Measurements from ENCODE around the gene HPS1. TPM values are rescaled to one million over a fixed set of nuclear protein-coding genes. Genes with fewer than 3 reads are reported as not detected.

HPS1 gene
- 10 to 100 TPM; 26.3 to 40.6 (median 27.9) TPM for total RNA-seq

DNA sequence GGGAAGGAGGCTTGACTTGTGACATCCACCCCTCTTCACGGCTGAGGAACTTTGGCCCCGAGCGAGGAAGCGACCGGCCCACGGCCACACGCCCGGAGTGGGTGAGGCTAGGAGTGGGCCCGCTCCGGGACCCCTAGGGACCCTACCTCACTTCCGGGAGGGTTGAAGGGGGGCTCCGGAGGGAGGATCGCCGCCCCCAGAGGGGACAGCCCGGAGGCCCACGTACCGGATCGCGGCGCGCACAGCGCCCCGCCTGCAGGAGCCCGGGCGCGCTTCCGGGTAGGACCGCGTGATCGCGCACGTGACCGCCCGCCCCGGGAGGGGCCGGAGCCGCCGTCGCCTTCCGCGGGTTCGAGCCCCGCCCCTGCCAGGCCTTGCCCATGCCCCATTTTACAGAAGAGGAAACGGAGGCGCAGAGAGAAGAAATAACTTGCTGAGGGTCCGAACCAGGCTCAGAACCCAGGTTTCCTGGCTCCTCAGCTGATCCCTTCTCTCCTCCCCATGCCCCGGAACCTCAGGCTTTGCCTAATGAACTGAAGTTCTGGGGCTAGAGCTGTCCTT, at the start of gene HPS1:
TSS of gene HPS1 (minus strand) at position 275 of the 561 bp plus-strand sequence. CDS start 3,695 bp downstream, outside the sequence.
- Histone ChIP-seq H3K4me3 (peak within 1 kb of the TSS; percentile 68 to 92 (median 91)), H3K4me1 (peaks cover 4 to 31% (median 15%) of the 10 kb centered on the region in 3 donors), H3K27ac (peak within 1 kb of the TSS; percentile 87 to 96 (median 94)), H3K36me3 (peaks cover 3 to 36% (median 13%) of the 10 kb centered on the region in 3 donors), H3K27me3 (no peaks in the 10 kb centered on the region), H3K9me3 (no peaks in the 10 kb centered on the region)
- intact Hi-C loops (cut with DNase I), result no loop called here
- TF ChIP-seq POLR2A (IDR thresholded peaks at IDR 0.05) (peak in 3 of 4 donors; percentile 59 to 94 (median 82)), CTCF (IDR thresholded peaks at IDR 0.05) (peak in 1 of 6 experiments; percentile 35)
- DNase-seq, result no peak
- WGBS, 2 donors, result 100% methylated on average over 1 of the region's 47 CpGs; no CpG with 5 or more reads in 1 of the 2 donors

- no peaks in the 10 kb centered on the region for H3K36me3 ChIP-seq
- WGBS, 2 donors, result 70 to 74% methylated on average over 1 of the region's 1 CpG
- intact Hi-C loops (cut with DNase I), result no loop called here
These were observed 46.0 kb upstream of the HPS1 start for GRCh38 chr10:98492763-98493162.

DNA sequence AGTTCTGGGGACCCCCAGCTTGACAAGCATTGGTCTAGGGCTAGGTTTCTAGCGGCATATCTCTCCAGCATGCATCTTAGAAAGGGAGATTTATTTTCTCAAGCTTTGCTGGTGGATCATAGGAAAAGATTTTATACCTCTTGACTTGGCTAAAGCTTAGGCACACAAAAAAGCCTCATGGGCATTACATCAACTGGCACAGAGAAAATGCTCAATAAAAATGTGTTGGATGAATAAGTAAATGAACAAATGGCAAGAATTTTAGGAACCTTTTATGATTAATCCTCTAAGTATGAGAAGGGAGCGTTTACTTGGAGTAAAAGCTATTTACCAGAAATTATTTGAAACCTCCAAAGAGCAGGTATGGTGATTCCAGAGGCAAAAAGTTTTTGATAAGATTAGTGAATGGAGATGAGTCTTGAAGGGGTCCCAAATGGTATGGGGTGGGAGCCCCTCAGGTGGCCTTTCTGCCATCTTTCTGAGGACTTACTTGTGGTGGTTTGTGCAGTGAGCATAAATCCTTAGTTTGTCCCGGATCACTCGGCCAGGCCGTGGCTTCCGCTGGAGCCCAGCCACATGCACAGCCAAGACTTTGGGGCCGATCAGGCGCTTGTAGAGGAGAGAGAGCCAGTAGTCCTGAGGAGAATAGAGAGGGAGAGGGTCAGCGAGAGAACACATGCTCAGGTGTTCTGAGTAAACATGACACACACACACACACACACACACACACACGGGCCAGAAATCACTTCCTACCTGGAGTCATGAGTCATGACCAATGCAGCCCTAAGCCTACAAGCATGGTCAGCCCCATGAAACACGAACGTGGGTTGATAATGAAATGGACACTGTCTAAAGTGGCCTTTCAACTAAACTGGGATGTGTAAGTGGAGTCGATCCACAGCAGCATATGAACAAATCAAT, 43.1 kb upstream of the HPS1 start:
- Histone ChIP-seq H3K27me3 (no peaks in the 10 kb centered on the region), H3K27ac (no peak overlapping the region), H3K9me3 (no peaks in the 10 kb centered on the region), H3K4me1 (no peaks in the 10 kb centered on the region), H3K36me3 (no peaks in the 10 kb centered on the region), H3K4me3 (no peak overlapping the region)
- DNase-seq, result no peak
- 65 to 74% methylated on average over 13 of the region's 13 CpGs for WGBS, 2 donors
- TF ChIP-seq POLR2A (IDR thresholded peaks at IDR 0.05) (no peak), CTCF (IDR thresholded peaks at IDR 0.05) (no peak)
- intact Hi-C loops (cut with DNase I), result no loop called here

More at GRCh38 chr10:98492763-98493162, 46.0 kb upstream of the HPS1 start:
- Histone ChIP-seq H3K27ac (no peak overlapping the region), H3K4me1 (no peaks in the 10 kb centered on the region), H3K9me3 (no peaks in the 10 kb centered on the region), H3K27me3 (no peaks in the 10 kb centered on the region), H3K4me3 (no peak overlapping the region)
- no peak for DNase-seq
- TF ChIP-seq CTCF (IDR thresholded peaks at IDR 0.05), result no peak
- TF ChIP-seq POLR2A (IDR thresholded peaks at IDR 0.05), result no peak

GRCh38 chr10:98488669-98489430, 42.1 kb upstream of the HPS1 start:
- H3K4me3 ChIP-seq, result no peak overlapping the region
- no peaks in the 10 kb centered on the region for H3K9me3 ChIP-seq
- no peak for TF ChIP-seq CTCF (IDR thresholded peaks at IDR 0.05)
- no peak for TF ChIP-seq POLR2A (IDR thresholded peaks at IDR 0.05)
- H3K4me1 ChIP-seq, result no peaks in the 10 kb centered on the region
- intact Hi-C loops (cut with DNase I), result no loop called here
- H3K27ac ChIP-seq, result no peak overlapping the region
- H3K27me3 ChIP-seq, result no peaks in the 10 kb centered on the region
- H3K36me3 ChIP-seq, result no peaks in the 10 kb centered on the region
- DNase-seq, result no peak
- 75 to 86% methylated on average over 1 of the region's 1 CpG for WGBS, 2 donors

All from esophagus squamous epithelium (tissue), 5 donors.